ENCODE measurements around the gene CEP78. TPM values are rescaled to one million over a fixed set of nuclear protein-coding genes. Genes with fewer than 3 reads are reported as not detected.
"Not testable (repeated sequence)": the region's sequence is repeated elsewhere in the genome, so short reads cannot be mapped to it uniquely, and the experiment has no call there.

The CEP78 gene
- total RNA-seq, 2 donors from 2014 or later, result 16.4 to 18.9 TPM

DNA sequence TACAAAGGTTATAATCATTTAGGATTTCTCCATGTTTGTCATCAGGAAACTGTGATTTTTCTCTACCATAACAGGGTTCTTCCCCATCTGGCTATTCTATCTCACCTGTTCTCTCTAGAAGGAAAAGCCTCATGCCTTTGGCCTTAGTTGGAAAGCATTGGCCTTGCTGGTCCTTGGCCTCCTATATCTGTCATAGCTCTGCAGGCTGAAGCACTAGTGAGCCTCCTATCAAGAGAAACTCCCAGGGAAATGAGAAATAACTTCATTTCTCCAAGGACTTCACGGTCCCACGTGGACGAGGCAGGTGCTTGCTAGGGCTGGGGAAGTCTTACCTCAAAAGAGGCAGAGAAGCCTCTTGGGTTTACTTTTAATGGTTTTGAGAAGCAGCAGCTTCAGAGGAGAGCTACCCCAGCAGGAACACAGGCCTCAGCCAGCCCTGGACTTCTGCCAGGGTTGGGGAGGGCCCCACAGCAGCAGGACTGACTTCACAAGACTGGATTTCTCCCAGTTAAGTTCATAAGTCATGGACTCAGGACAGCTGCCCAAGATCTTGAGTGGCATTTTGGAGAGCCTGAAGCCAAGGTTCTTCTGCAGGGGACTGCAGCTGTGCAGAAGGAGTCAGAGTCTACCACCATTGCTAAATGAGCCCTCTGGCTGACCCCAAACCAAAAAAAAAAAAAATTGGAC is 45.2 kb downstream of the CEP78 start:
- Mint-ChIP-seq H3K27ac (no peak overlapping the region), H3K4me1 (no peaks in the 10 kb centered on the region), H3K4me3 (no peak overlapping the region), H3K36me3 (ENCODE audit: low read depth) (peaks cover 2% of the 10 kb centered on the region), H3K27me3 (peaks cover 11% of the 10 kb centered on the region)
- H3K9me3 ChIP-seq (ENCODE audit: control insufficient read depth, low read length, poor library complexity, severe bottlenecking), result no peaks in the 10 kb centered on the region
- ATAC-seq (no peak), DNase-seq (no peak)

DNA sequence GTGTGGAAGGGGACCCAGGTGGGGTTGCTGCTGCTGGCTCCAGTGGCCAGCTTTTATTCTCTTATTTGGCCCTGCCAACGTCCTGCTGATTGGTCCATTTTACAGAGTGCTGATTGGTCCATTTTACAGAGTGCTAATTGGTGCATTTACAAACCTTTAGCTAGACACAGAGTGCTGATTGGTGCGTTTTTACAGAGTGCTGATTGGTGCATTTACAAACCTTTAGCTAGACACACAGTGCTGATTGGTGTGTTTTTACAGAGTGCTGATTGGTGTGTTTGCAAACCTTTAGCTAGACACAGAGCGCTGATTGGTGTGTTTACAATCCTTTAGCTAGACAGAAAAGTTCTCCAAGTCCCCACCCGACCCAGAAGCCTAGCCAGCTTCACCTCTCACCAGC is 48.3 kb downstream of the CEP78 start:
- peaks cover 11% of the 10 kb centered on the region for H3K27me3 Mint-ChIP-seq
- H3K4me1 Mint-ChIP-seq; DNase-seq; H3K27ac Mint-ChIP-seq; H3K36me3 Mint-ChIP-seq (ENCODE audit: low read depth); H3K9me3 ChIP-seq (ENCODE audit: control insufficient read depth, low read length, poor library complexity, severe bottlenecking); ATAC-seq; H3K4me3 Mint-ChIP-seq: not testable (repeated sequence)

DNA sequence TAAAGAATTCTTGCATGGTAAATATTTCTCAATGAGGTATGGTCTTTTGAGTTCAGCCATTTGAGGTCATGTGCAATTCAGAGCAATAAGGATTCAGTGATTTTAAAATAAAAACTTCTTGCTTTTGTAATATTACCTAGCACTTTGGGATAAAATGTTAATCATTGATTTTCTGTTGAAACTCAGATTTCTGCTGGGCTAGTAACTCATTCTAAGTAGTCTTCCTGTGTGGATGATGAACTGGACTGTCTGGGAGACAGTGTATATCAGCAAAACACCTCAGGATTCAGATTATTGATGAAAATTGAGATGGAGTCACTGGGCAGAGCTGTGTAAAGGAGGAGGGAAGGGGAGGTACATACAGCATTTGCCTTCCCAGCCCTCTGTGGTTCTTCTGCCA is 50.2 kb downstream of the CEP78 start:
- ATAC-seq (no peak), DNase-seq (no peak)
- no peaks in the 10 kb centered on the region for H3K9me3 ChIP-seq (ENCODE audit: control insufficient read depth, low read length, poor library complexity, severe bottlenecking)
- Mint-ChIP-seq H3K4me3 (no peak overlapping the region), H3K27ac (no peak overlapping the region), H3K4me1 (peaks cover 2% of the 10 kb centered on the region), H3K27me3 (peaks cover 11% of the 10 kb centered on the region), H3K36me3 (ENCODE audit: low read depth) (peaks cover 2% of the 10 kb centered on the region)

DNA sequence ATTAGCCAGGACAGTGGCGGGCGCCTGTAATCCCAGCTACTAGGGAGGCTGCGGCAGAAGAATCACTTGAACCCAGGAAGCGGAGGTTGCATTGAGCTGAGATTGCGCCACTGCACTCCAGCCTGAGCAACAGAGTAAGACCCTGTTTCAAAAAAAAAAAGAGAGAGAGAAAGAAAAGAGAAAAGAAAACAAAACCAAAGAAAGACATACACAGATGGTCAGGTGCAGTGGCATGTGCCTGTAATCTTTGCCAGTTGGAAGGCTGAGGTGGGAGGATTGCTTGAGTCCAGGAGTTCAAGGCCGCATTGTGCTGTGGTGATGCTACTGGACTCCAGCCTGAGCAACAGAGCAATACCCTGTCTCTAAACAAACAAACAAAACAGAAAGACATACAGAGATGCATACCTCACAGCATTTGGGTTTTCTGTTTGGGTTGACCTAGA is 51.1 kb downstream of the CEP78 start:
- Mint-ChIP-seq H3K36me3 (ENCODE audit: low read depth) (peaks cover 2% of the 10 kb centered on the region), H3K27ac (no peak overlapping the region), H3K4me3 (peak overlapping the region; percentile 19), H3K27me3 (peaks cover 11% of the 10 kb centered on the region), H3K4me1 (peaks cover 4% of the 10 kb centered on the region)
- no peak for DNase-seq
- no peak for ATAC-seq
- H3K9me3 ChIP-seq (ENCODE audit: control insufficient read depth, low read length, poor library complexity, severe bottlenecking), result no peaks in the 10 kb centered on the region

DNA sequence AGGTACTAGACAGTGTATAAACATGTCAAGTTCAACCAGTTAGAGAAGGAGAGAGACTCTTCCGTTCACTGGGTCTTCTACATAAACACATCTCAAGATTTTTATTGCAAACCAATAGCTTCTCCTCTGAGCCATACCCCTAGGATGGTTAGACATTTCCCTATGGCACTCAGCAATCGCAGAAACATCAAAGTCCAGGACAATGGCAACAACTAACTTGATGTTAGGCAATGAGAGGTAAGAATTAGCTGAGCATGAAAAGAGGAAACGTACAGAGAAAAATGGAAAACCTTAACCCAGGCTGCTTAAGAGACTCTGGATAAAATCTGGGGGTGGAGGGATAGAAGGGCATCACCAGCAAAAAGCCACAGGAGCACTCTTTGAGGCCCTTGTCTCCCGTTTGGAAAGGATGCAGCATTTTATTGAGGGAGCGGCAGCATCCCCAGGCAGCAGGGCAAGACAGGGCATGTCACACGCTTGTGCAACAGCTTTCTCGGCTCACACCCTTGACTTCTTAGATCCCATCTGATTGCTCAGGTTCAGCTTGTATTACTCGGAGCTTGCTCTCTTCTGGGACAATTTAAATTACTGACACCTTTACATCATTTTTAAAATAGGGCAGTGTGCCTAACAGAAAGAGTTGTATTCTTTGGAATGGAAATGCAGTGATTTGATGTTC is 52.5 kb downstream of the CEP78 start:
- H3K27me3 Mint-ChIP-seq, result peaks cover 11% of the 10 kb centered on the region
- no peak overlapping the region for H3K27ac Mint-ChIP-seq
- no peak overlapping the region for H3K4me3 Mint-ChIP-seq
- no peaks in the 10 kb centered on the region for H3K9me3 ChIP-seq (ENCODE audit: control insufficient read depth, low read length, poor library complexity, severe bottlenecking)
- no peak for DNase-seq
- H3K36me3 Mint-ChIP-seq (ENCODE audit: low read depth), result no peaks in the 10 kb centered on the region
- peaks cover 12% of the 10 kb centered on the region for H3K4me1 Mint-ChIP-seq
- ATAC-seq, result no peak

DNA sequence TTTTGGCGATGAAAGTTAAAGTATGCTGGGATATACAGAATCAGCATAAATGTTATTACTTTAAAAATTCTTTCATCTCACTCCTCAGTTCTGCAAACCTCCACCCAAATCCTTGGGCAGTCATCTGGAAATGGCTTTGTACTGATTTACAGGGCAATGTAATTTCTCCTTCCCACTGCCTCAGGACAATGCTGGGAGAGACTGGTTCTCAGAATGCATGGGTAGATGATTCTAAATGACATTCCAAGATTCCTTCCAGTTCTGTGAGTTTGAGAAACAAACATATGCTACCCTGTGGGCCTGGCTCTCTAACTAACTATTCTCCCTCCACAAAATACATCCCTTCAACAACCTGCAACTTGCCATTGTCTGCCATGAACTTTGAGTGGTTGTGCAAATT is 53.6 kb downstream of the CEP78 start:
- ATAC-seq, result no peak
- Mint-ChIP-seq H3K27ac (no peak overlapping the region), H3K36me3 (ENCODE audit: low read depth) (no peaks in the 10 kb centered on the region), H3K27me3 (peaks cover 6% of the 10 kb centered on the region), H3K4me3 (no peak overlapping the region), H3K4me1 (peaks cover 14% of the 10 kb centered on the region)
- DNase-seq, result no peak
- H3K9me3 ChIP-seq (ENCODE audit: control insufficient read depth, low read length, poor library complexity, severe bottlenecking), result no peaks in the 10 kb centered on the region

DNA sequence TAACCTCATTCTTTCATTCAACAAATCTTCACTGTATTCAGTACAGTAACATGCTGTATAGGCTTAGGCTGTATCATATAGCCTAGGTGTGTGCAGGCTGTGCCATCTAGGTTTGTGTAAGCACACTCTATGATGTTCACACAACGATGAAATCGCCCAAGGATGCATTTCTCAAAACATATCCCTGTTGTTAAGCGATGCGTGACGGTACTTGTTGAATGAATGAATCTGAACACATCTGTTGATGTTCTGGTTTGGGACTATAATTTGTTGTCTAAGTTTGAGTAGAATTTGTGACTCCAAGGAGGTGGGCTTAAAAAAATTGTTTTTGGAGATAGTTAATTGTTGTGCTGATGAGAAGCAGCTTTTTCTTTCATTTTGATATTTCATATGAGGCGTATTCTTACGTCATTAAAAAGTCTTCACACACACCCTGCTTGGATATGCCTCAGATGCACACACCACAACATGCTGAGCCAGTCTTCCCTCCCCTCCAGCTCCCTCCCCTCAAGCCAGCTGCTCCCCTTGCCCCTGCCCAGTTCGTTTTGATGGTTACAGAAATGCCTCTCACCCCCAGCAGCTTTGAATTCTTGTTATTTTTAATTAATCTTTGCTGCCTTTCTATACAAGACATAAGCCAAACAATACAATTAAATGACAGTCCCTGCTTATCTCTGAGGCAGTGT is 55.5 kb downstream of the CEP78 start:
- DNase-seq (no peak), ATAC-seq (no peak)
- Mint-ChIP-seq H3K27ac (no peak overlapping the region), H3K4me1 (peaks cover 18% of the 10 kb centered on the region), H3K36me3 (ENCODE audit: low read depth) (no peaks in the 10 kb centered on the region), H3K27me3 (no peaks in the 10 kb centered on the region), H3K4me3 (no peak overlapping the region)
- no peaks in the 10 kb centered on the region for H3K9me3 ChIP-seq (ENCODE audit: control insufficient read depth, low read length, poor library complexity, severe bottlenecking)

DNA sequence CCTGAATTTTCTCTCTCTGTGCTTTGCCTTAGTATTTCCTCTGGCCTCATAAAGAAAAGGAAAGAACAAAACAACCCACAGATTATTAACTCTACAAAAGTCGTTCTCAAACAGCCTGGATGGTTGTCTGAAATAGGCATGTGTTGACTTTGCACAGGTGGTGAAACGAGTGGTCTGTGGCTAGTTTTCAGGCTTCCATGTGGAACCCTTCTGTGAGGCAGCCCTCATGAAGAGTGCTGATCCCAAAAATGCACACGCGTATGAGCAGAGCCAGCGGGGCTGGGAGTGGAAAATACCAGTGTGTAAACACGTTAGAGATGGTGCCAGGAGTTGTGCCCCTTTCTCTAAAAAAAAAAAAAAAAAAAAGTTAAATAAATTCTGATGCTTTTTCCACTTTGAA is 56.2 kb downstream of the CEP78 start:
- H3K4me1 Mint-ChIP-seq, result peaks cover 21% of the 10 kb centered on the region
- no peaks in the 10 kb centered on the region for H3K9me3 ChIP-seq (ENCODE audit: control insufficient read depth, low read length, poor library complexity, severe bottlenecking)
- peak overlapping the region; percentile 74 for H3K27ac Mint-ChIP-seq
- DNase-seq, result no peak
- ATAC-seq, result no peak
- H3K27me3 Mint-ChIP-seq, result no peaks in the 10 kb centered on the region
- no peaks in the 10 kb centered on the region for H3K36me3 Mint-ChIP-seq (ENCODE audit: low read depth)
- H3K4me3 Mint-ChIP-seq, result no peak overlapping the region

DNA sequence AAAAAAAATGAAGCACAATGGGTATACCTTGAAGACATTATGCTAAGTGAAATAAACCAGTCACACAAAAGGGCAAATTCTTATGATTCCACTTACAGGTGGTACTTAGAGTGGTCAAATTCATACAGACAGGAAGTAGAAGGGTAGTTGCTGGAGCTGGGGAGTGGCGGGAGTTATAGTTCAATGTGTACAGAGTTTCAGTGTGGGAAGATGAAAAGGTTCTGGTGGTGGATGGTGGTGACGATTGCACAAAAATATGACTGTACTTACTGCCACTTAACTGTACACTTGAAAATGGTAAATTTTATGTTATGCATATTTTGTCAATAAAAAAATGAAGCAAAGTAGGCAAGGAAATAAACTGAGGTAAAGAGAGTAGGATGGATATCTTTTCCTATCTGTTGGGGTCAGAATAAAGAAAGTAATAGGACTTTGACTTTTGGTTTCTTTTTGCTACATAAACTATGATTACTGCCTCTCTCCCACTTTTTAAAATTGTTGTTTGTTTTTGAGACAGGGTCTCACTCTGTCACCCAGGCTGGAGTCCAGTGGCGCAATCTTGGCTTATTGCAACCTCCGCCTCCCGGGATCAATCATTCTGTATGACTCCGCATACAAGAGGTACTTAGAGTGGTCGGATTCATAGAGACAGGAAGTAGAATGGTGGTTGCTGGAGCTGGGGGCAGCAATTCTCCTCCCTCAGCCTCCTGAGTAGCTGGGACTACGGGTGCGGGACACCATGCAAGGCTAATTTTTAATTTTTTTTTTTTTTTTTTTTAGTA is 57.0 kb downstream of the CEP78 start:
- no peaks in the 10 kb centered on the region for H3K36me3 Mint-ChIP-seq (ENCODE audit: low read depth)
- peaks cover 26% of the 10 kb centered on the region for H3K4me1 Mint-ChIP-seq
- peak overlapping the region; percentile 74 for H3K27ac Mint-ChIP-seq
- no peaks in the 10 kb centered on the region for H3K9me3 ChIP-seq (ENCODE audit: control insufficient read depth, low read length, poor library complexity, severe bottlenecking)
- DNase-seq (no peak), ATAC-seq (no peak)
- peak overlapping the region; percentile 65 for H3K4me3 Mint-ChIP-seq
- H3K27me3 Mint-ChIP-seq, result no peaks in the 10 kb centered on the region

DNA sequence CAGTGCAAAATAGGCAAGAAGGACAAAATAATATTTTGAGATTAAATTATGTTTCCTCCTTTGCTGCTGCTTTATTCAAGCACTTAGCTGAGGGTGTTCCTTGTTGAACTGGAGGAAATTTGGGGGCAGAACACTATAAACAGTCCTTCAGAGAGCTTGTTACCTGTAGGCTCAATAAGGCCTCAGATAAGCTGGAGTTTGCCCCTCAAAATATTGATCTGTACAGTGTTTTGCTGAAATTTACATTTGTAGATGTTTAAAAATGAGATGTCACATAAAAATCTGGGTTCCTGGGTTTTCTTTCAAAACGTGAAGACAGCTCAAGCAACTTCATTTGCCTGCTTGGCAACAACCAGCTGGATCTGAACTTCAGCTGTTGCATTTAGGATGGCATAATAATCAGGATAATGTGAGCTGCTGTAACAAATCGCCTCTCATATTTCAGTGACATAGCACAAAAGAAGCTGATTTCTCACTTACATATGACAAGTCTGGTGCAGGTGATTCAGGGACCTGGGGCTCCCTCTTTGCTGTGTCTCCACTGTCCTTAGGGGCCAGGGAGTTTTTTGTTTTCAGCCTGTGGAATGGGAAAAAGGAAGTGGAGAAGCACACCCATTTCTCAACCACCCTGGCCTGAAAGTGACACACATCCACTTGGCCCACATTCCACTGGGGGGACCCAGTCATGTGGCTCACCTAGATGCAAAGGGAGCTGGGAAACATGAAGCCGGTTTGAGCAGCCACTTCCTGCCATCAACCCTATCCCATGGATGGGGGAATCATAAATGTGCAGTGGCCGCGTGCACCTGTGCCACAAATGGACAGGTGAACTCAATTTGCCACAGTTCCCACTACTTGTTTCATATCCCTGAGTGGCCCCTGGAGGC is 58.7 kb downstream of the CEP78 start:
- peaks cover 25% of the 10 kb centered on the region for H3K4me1 Mint-ChIP-seq
- H3K4me3 Mint-ChIP-seq, result no peak overlapping the region
- H3K27me3 Mint-ChIP-seq, result no peaks in the 10 kb centered on the region
- DNase-seq, result no peak
- H3K36me3 Mint-ChIP-seq (ENCODE audit: low read depth), result no peaks in the 10 kb centered on the region
- no peak overlapping the region for H3K27ac Mint-ChIP-seq
- no peak for ATAC-seq
- H3K9me3 ChIP-seq (ENCODE audit: control insufficient read depth, low read length, poor library complexity, severe bottlenecking), result no peaks in the 10 kb centered on the region

DNA sequence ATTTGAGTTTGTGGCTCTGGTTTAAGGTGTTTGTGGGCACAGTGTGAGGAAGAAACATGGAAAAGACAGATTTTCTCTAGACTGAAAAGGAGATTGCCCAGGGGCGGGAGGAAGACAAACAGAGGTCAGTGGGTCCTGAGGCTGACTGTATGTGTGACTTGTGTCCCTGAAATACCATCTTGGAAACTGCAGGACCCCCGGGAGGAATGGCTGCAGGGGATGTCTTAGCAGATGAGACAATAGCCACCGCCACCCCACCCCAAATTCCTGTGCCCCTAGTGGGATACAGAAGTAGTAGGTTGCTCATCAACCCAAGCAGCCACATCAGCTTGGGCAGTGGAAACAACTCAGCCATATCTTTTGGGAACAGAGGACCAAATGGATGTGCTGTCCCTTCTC is 59.3 kb downstream of the CEP78 start:
- Mint-ChIP-seq H3K4me1 (peaks cover 25% of the 10 kb centered on the region), H3K4me3 (no peak overlapping the region)
- no peak for ATAC-seq

DNA sequence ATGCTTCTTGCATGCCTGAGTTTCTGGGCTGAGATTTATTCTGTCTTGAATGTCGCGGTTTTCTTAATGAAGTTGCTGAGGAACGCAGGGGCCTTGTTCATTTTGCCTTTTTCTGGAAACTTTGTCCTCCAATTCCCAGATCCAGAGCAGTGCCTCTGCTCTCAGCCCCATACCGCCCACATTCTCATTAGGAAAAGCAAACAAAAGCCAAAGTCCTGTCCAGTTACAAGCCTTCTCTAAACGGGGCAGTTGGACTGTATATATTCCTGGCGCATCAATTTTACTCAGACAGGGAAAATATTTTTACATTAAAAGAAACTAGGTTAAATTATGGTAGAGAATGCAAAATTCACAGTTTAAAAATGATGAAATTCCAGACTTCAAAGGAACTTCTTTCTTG is 59.9 kb downstream of the CEP78 start:
- ATAC-seq, result no peak
- no peak overlapping the region for H3K27ac Mint-ChIP-seq

More for the DNA sequence above, 59.3 kb downstream of the CEP78 start:
- H3K9me3 ChIP-seq (ENCODE audit: control insufficient read depth, low read length, poor library complexity, severe bottlenecking), result no peaks in the 10 kb centered on the region
- no peaks in the 10 kb centered on the region for H3K36me3 Mint-ChIP-seq (ENCODE audit: low read depth)
- H3K27ac Mint-ChIP-seq, result no peak overlapping the region
- DNase-seq, result no peak
- no peaks in the 10 kb centered on the region for H3K27me3 Mint-ChIP-seq

More for the DNA sequence above, 59.9 kb downstream of the CEP78 start:
- H3K9me3 ChIP-seq (ENCODE audit: control insufficient read depth, low read length, poor library complexity, severe bottlenecking), result no peaks in the 10 kb centered on the region
- no peaks in the 10 kb centered on the region for H3K27me3 Mint-ChIP-seq
- DNase-seq, result no peak
- H3K4me3 Mint-ChIP-seq, result no peak overlapping the region
- peaks cover 25% of the 10 kb centered on the region for H3K4me1 Mint-ChIP-seq
- no peaks in the 10 kb centered on the region for H3K36me3 Mint-ChIP-seq (ENCODE audit: low read depth)

All from T-helper 17 cell (primary cell).